GM12801 (cell line): ENCODE measurements around the gene KCNN4.

Experiments used
- TF ChIP-seq, protein P1 (sequence below): IDR thresholded peaks from one replicate; pipeline ENCODE4 v1.5.1; 2011; ENCODE audit warnings: control low read depth; ENCODE audit not compliant: insufficient read length; ENCODE audit errors: extremely low read depth

Gene KCNN4

DNA sequence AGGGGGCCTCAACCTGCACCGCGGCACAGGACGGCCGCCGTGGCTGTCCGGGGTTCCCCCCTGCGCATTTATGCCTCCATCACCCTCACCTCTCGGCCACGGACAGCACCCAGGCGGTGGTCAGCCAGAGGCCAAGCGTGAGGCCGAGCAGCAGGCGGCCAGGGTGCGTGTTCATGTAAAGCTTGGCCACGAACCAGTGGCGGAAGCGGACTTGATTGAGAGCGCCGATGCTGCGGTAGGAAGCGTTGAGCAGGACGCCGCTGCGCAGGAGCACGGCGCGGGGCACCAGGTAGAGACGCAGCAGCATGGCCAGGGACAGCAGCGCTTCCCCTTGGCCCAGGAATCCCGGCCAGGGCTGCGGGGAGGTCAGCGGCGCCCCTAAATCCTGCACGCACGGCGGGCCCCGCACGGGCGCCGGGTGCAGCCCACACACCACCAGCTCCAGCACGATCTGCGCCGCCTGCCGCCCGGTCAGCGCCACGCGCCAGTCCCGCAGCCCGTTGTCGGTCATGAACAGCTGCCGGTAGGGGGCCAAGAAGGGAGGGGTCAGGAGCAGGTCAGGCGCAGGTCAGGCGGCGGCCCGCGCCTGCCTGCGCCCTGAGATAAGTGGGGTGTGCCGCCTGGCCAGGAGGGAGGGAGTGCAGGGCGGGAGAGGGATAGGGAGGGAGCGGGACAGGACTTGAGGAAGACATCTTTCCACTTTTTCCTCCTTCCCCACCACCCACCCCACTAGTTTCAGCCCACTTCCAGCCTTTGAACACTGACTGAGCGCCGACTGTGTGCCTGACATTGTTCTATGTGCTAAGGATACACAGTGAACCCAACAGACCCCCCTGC, 6.5 kb downstream of the KCNN4 start:
- TF ChIP-seq, protein P1, sequence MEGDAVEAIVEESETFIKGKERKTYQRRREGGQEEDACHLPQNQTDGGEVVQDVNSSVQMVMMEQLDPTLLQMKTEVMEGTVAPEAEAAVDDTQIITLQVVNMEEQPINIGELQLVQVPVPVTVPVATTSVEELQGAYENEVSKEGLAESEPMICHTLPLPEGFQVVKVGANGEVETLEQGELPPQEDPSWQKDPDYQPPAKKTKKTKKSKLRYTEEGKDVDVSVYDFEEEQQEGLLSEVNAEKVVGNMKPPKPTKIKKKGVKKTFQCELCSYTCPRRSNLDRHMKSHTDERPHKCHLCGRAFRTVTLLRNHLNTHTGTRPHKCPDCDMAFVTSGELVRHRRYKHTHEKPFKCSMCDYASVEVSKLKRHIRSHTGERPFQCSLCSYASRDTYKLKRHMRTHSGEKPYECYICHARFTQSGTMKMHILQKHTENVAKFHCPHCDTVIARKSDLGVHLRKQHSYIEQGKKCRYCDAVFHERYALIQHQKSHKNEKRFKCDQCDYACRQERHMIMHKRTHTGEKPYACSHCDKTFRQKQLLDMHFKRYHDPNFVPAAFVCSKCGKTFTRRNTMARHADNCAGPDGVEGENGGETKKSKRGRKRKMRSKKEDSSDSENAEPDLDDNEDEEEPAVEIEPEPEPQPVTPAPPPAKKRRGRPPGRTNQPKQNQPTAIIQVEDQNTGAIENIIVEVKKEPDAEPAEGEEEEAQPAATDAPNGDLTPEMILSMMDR: no peak

DNA sequence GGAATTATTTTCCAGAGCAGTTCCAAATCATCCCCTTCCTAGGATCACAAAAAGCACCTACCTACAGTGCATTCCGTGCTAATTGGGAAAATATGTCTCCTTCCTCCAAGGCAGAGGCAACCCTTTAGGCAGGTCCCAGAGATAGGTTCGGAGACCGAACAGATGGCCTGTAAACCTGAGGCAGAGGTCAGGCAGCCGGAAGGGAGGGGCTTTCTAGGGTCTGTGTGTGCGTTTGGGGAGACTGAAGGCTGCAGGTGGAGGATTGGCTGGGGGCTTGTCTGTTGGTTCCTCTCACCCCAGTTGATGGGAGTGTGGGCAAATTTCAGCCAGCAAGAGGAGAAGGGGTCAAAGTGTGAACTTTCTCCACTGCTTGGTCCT, 7.1 kb downstream of the KCNN4 start:
- TF ChIP-seq, protein P1: no peak

DNA sequence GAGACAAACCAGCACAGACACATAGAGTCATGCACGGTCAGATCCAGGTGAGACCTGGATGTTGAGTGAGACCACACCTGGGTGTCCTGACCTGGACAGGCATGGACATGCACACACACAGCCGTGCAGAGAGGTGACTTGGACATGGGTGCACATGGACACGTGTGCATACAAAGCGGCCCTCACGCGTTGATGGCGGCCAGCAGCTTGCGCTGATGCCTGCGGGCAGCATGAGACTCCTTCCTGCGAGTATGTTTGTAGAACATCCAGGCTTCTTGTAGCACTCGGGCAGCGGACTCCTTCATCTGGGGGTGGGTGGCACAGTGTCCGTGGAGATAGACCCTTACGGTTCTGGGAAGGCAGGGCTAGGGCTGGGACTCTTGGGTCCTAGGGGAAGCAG, 11.5 kb downstream of the KCNN4 start:
- TF ChIP-seq, protein P1: no peak

DNA sequence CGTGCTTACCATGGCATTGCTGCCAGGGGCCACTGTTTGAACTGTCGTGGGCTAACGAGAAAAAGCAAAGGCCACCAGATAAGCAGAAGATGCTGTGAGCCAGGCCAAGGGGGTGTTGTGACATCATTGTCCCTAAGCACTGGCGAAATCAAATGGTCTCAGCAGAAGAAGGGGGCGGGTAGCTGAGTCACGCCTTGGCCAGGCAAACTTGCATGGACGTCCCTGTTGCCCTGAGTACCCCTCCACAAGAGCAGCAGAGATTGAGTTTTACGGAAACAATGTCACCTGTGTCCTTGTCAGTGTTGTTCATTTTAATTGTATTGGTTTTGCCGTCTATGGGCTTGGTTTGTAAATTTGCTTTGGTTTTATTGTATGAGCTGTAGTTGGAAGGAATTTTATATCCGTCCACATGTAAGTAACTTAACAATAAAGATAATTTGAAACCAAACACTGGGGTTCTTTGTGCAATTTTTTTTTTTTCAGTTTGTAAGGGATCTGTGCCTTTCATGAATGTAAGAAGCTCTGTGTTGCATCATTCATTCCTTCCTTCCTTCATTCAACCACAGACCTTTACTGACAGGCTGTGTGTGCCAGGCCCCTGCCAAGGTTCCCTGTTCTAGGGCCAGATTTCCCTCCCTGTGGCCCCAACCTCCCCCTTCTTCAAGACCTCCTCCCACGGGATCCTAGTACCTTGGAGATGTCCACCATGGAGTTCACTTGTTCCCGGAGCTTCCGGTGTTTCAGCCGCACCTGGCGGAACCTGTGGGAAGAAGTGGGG, 12.3 kb downstream of the KCNN4 start:
- TF ChIP-seq, protein P1: no peak

DNA sequence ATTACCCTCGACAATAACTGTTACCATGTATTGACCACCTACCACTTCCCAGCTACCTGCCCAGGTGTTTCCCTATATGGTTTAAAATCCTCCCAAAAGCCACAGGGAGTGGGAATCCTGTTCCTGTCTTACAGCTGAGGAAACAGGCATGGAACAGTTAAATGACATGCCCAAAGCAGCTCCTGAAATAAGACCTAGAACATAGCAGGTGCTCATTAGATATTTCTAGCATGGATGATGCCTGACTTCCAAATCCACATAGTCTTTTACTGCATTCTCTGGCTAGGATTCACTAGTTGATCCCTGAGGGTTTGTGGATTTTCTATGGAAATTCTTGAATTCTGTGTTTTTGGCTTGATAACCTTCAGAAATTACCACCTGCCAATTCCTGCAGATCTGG, 13.0 kb downstream of the KCNN4 start:
- TF ChIP-seq, protein P1: no peak

DNA sequence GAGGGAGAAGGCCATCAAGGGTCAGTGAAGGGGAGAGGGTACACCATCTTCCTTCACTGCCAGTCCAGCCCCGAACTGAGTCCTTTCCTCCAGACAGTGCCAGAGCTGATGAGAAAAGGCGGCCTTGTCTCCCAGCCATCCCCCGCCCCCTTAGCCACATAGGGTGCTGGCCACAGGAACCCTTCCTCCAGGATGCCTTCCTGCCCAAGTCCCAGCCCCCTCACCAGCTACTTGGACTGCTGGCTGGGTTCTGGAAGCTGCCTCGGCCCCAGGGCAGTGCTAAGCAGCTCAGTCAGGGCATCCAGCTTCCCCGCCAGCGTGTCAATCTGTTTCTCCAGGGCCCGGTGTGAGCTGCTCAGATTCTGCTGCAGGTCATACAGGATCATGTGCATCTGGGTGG, 13.5 kb downstream of the KCNN4 start:
- TF ChIP-seq, protein P1: no peak

DNA sequence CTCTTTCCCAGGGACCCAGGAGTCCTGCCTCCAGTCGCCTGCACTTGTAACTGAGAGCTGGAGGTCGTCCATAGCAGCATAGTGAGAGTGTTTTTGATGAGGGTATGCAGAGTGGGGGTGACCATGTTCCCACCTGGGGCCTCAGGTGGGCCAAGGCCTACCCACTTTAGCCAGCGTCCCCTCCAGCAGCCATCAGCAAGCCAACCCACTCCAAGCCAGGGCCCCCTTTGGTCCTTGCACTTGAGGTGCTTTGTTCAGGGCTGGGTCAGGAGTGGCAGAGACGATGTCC, 14.1 kb downstream of the KCNN4 start:
- TF ChIP-seq, protein P1: no peak
